ENCODE results near the gene PRX.

Gene PRX

GRCh38 chr19:40365010-40365409 is 48.2 kb downstream of the PRX start:
- no peak for DNase-seq (ENCODE audit: low spot score)

- no peak for DNase-seq (ENCODE audit: low spot score)
Measured at GRCh38 chr19:40363069-40363468, 50.1 kb downstream of the PRX start.

- no peak for DNase-seq (ENCODE audit: low spot score)
Measured at GRCh38 chr19:40362160-40362559, 51.0 kb downstream of the PRX start.

GRCh38 chr19:40360708-40361241 is 52.4 kb downstream of the PRX start:
- DNase-seq (ENCODE audit: low spot score): no peak

- no peak for DNase-seq (ENCODE audit: low spot score)
Measured at GRCh38 chr19:40360020-40360707, 53.0 kb downstream of the PRX start.

- DNase-seq (ENCODE audit: low spot score): no peak
Measured at GRCh38 chr19:40358773-40359172, 54.4 kb downstream of the PRX start.

- no peak for DNase-seq (ENCODE audit: low spot score)
Measured at GRCh38 chr19:40357640-40358039, 55.5 kb downstream of the PRX start.

GRCh38 chr19:40356681-40357595 is 56.2 kb downstream of the PRX start:
- no peak for DNase-seq (ENCODE audit: low spot score)

- DNase-seq (ENCODE audit: low spot score): no peak
Measured at GRCh38 chr19:40355975-40356680, 57.0 kb downstream of the PRX start.

GRCh38 chr19:40348961-40349507 is 64.1 kb downstream of the PRX start:
- no peak for DNase-seq (ENCODE audit: low spot score)

- DNase-seq (ENCODE audit: low spot score): peak; percentile 100
Measured at GRCh38 chr19:40348125-40348913, 64.9 kb downstream of the PRX start, which contains the start of the genes C19orf47 and PLD3. Gene C19orf47, minus strand, starts transcription at chr19:40348397. Its CDS starts 6,540 bp downstream, at chr19:40341857. Gene PLD3, plus strand, starts transcription at chr19:40348695. Its CDS starts 17,789 bp downstream, at chr19:40366484.

- DNase-seq (ENCODE audit: low spot score): no peak
Measured at GRCh38 chr19:40344422-40344821, 68.8 kb downstream of the PRX start.

Measured in HuH-7.5 (cell line).